Right atrium auricular region (tissue), 2 donors: ENCODE data around the gene JAKMIP1. TPM values are rescaled to one million over a fixed set of nuclear protein-coding genes. Genes with fewer than 3 reads are reported as not detected.

Experiments
- DNase-seq: peaks from one replicate; pipeline ENCODE4 v3.0.0-alpha.2; 2019; ENCODE audit warnings: low spot score
- H3K27ac ChIP-seq, 2 donors: fragments of 200-600 bp; sonication (generic); 1 replicate in 1 of 2; 2 replicates in 1 of 2; pipeline ENCODE4 v1.5.1; 2016 to 2019
- H3K27me3 ChIP-seq, 2 donors: fragments of 200-600 bp; sonication (generic); one replicate each; pipeline versions ENCODE4 v1.5.1 to v1.6.0; 2017 to 2019
- H3K36me3 ChIP-seq: fragments of 200-600 bp; sonication (generic); one replicate; pipeline ENCODE4 v1.5.1; 2016
- H3K4me1 ChIP-seq, 2 donors: fragments of 200-600 bp; sonication (generic); one replicate each; pipeline versions ENCODE4 v1.5.1 to v1.6.0; 2017 to 2019
- H3K4me3 ChIP-seq, 2 donors: fragments of 200-600 bp; sonication (generic); 1 replicate in 1 of 2; 2 replicates in 1 of 2; pipeline ENCODE4 v1.5.1; 2017 to 2019; ENCODE audit warnings: mild to moderate bottlenecking in 1 of 2, moderate library complexity in 1 of 2
- H3K9me3 ChIP-seq, 2 donors: fragments of 200-600 bp; sonication (generic); one replicate each; pipeline ENCODE4 v1.5.1; 2019
- CTCF ChIP-seq, 2 donors: fragments of 200-600 bp; sonication (generic); IDR thresholded peaks; one replicate each; pipeline ENCODE4 v1.5.1; 2019; ENCODE audit warnings: antibody characterized with exemption in 2 of 2
- total RNA-seq, 2 donors: library from RNA; depleted of rRNA; stranded (reverse); fragments of >200 nt; gene quantifications; one replicate each; pipeline ENCODE4 v1.1.0, GENCODE V29; 2016

Gene JAKMIP1
- total RNA-seq, 2 donors from 2014 or later: 0.30 to 0.59 TPM

- no peak for TF ChIP-seq CTCF (IDR thresholded peaks at IDR 0.05)
- Histone ChIP-seq H3K27ac (no peak overlapping the region), H3K4me3 (no peak overlapping the region), H3K9me3 (peaks cover 0 to 20% of the 10 kb centered on the region in 2 donors), H3K36me3 (no peaks in the 10 kb centered on the region), H3K27me3 (no peaks in the 10 kb centered on the region), H3K4me1 (no peaks in the 10 kb centered on the region)
- no peak for DNase-seq
Observed at GRCh38 chr4:6188687-6189305, 11.6 kb downstream of the JAKMIP1 start.

GRCh38 chr4:6184169-6184568 is 16.2 kb downstream of the JAKMIP1 start:
- Histone ChIP-seq H3K27me3 (no peaks in the 10 kb centered on the region), H3K9me3 (peaks cover 0 to 36% of the 10 kb centered on the region in 2 donors), H3K4me1 (no peaks in the 10 kb centered on the region), H3K27ac (no peak overlapping the region), H3K4me3 (no peak overlapping the region), H3K36me3 (no peaks in the 10 kb centered on the region)
- no peak for TF ChIP-seq CTCF (IDR thresholded peaks at IDR 0.05)
- no peak for DNase-seq

- Histone ChIP-seq H3K27me3 (no peaks in the 10 kb centered on the region), H3K36me3 (no peaks in the 10 kb centered on the region), H3K27ac (no peak overlapping the region), H3K4me3 (no peak overlapping the region), H3K9me3 (peaks cover 0 to 36% of the 10 kb centered on the region in 2 donors), H3K4me1 (no peaks in the 10 kb centered on the region)
- no peak for TF ChIP-seq CTCF (IDR thresholded peaks at IDR 0.05)
- no peak for DNase-seq
Observed at GRCh38 chr4:6183740-6184139, 16.6 kb downstream of the JAKMIP1 start.

- Histone ChIP-seq H3K9me3 (peaks cover 0 to 33% of the 10 kb centered on the region in 2 donors), H3K27ac (no peak overlapping the region), H3K36me3 (no peaks in the 10 kb centered on the region), H3K4me1 (no peaks in the 10 kb centered on the region), H3K4me3 (no peak overlapping the region), H3K27me3 (no peaks in the 10 kb centered on the region)
- TF ChIP-seq CTCF (IDR thresholded peaks at IDR 0.05): no peak
- no peak for DNase-seq
Observed at GRCh38 chr4:6182376-6183280, 17.7 kb downstream of the JAKMIP1 start.

- Histone ChIP-seq H3K27ac (no peak overlapping the region), H3K4me3 (no peak overlapping the region), H3K27me3 (no peaks in the 10 kb centered on the region), H3K4me1 (no peaks in the 10 kb centered on the region), H3K36me3 (no peaks in the 10 kb centered on the region), H3K9me3 (peaks cover 0 to 17% of the 10 kb centered on the region in 2 donors)
- no peak for DNase-seq
- TF ChIP-seq CTCF (IDR thresholded peaks at IDR 0.05): no peak
Observed at GRCh38 chr4:6180841-6181631, 19.3 kb downstream of the JAKMIP1 start.
